ENCODE measurements around the gene MAML3.

DNA sequence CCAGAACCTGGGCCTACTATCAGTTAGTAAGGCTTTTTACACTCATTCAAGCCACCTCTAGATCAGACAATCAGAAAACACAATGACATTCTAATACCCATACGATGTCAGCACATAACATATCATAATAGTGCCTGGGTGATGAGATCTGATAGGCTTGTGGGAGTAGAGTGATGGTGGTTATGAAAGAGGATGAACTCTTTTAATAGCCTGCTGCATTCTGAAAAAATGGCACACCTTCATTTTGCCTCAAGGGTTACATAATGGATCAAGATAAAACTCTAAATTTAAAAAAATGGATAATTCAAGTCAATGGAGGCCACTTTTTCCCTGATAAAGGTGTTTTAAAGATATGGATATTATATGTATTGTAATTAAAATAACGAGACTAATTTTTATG is 215.6 kb downstream of the MAML3 start:
- TF ChIP-seq CTCF (IDR thresholded peaks at IDR 0.05 in 8 of 11, conservative IDR thresholded peaks at IDR 0.05 in 3 of 11) (no peak), POLR2AphosphoS5 (IDR thresholded peaks at IDR 0.05) (no peak), POLR2A (IDR thresholded peaks at IDR 0.05) (no peak)

Measured in spleen (tissue), 7 donors.